SK-N-SH treated with all-trans-retinoic acid at 6 μM for 48 hours (cell line): ENCODE results near the gene OR13C2.
"Not testable (repeated sequence)": the region's sequence is repeated elsewhere in the genome, so short reads cannot be mapped to it uniquely, and the experiment has no call there.

ENCODE experiments used
- ATAC-seq: fragments of 200-7000 bp; cut with Tn5 transposase; 3 replicates; pipeline ENCODE4 v1.9.1; 2020; ENCODE audit warnings: mild to moderate bottlenecking, moderate library complexity
- ARNTL ChIP-seq: fragments of 450-650 bp; formaldehyde crosslinking; IDR thresholded peaks from 2 replicates; pipeline ENCODE4 v1.5.0; 2020; ENCODE audit warnings: low read depth, mild to moderate bottlenecking, moderate library complexity, borderline replicate concordance
- CSDC2 ChIP-seq: fragments of 250-450 bp; sonication (Bioruptor Pico); IDR thresholded peaks from 2 replicates; pipeline ENCODE4 v1.5.0; 2020; ENCODE audit warnings: mild to moderate bottlenecking, moderate library complexity
- ESRRG ChIP-seq: fragments of 250-450 bp; sonication (Bioruptor Pico); IDR thresholded peaks from 2 replicates; pipeline ENCODE4 v1.6.1; 2021; ENCODE audit warnings: mild to moderate bottlenecking
- RARB ChIP-seq: fragments of 250-450 bp; sonication (Bioruptor Pico); IDR thresholded peaks from 2 replicates; pipeline ENCODE4 v1.8.0; 2021; ENCODE audit warnings: mild to moderate bottlenecking, moderate library complexity
- SNAI2 ChIP-seq: fragments of 250-450 bp; sonication (Bioruptor Pico); IDR thresholded peaks from 2 replicates; pipeline ENCODE4 v1.5.0; 2020; ENCODE audit warnings: mild to moderate bottlenecking, moderate library complexity
- TCF4 ChIP-seq: fragments of 250-450 bp; sonication (Bioruptor Pico); IDR thresholded peaks from 2 replicates; pipeline ENCODE4 v1.8.0; 2021; ENCODE audit warnings: mild to moderate bottlenecking, moderate library complexity, borderline replicate concordance
- TOX ChIP-seq: fragments of 250-450 bp; sonication (Bioruptor Pico); IDR thresholded peaks from 2 replicates; pipeline ENCODE4 v1.8.0; 2021; ENCODE audit warnings: mild to moderate bottlenecking, moderate library complexity, borderline replicate concordance
- ZC3H10 ChIP-seq: fragments of 250-450 bp; sonication (Bioruptor Pico); IDR thresholded peaks from 2 replicates; pipeline ENCODE4 v1.5.1; 2021; ENCODE audit warnings: mild to moderate bottlenecking, moderate library complexity
- ZFP3 ChIP-seq: fragments of 250-450 bp; sonication (Bioruptor Pico); IDR thresholded peaks from 2 replicates; pipeline ENCODE4 v1.5.0; 2020; ENCODE audit warnings: mild to moderate bottlenecking, moderate library complexity
- ZFP30 ChIP-seq: fragments of 450-650 bp; formaldehyde crosslinking; IDR thresholded peaks from 2 replicates; pipeline ENCODE4 v1.5.0; 2022; ENCODE audit warnings: mild to moderate bottlenecking, moderate library complexity
- ZNF565 ChIP-seq: fragments of 450-650 bp; formaldehyde crosslinking; conservative IDR thresholded peaks from 2 replicates; pipeline ENCODE4 v1.5.0; 2020; ENCODE audit warnings: low read depth, mild to moderate bottlenecking, moderate library complexity
- ZNF70 ChIP-seq: fragments of 450-650 bp; formaldehyde crosslinking; IDR thresholded peaks from 2 replicates; pipeline ENCODE4 v1.5.0; 2020; ENCODE audit warnings: mild to moderate bottlenecking, moderate library complexity
- ZNF8 ChIP-seq: fragments of 450-650 bp; formaldehyde crosslinking; IDR thresholded peaks from 2 replicates; pipeline ENCODE4 v1.5.0; 2020; ENCODE audit warnings: mild to moderate bottlenecking, moderate library complexity
- TF ChIP-seq, protein P1 (sequence below): fragments of 250-450 bp; sonication (Bioruptor Pico); IDR thresholded peaks from 2 replicates; pipeline ENCODE4 v1.8.0; 2021; ENCODE audit warnings: low read depth, mild to moderate bottlenecking, moderate library complexity, borderline replicate concordance
- TF ChIP-seq, protein P2 (sequence below): fragments of 250-450 bp; sonication (Bioruptor Pico); IDR thresholded peaks from 2 replicates; pipeline ENCODE4 v1.5.0; 2020; ENCODE audit warnings: mild to moderate bottlenecking, moderate library complexity
- TF ChIP-seq, protein P3 (sequence below): fragments of 250-450 bp; sonication (Bioruptor Pico); IDR thresholded peaks from 2 replicates; pipeline ENCODE4 v1.5.1; 2020; ENCODE audit warnings: low read depth, mild to moderate bottlenecking, moderate library complexity
- TF ChIP-seq, protein P4 (sequence below): fragments of 250-450 bp; sonication (Bioruptor Pico); IDR thresholded peaks from 2 replicates; pipeline ENCODE4 v1.5.1; 2021; ENCODE audit warnings: mild to moderate bottlenecking, moderate library complexity
- TF ChIP-seq, protein P5 (sequence below): fragments of 250-450 bp; sonication (Bioruptor Pico); IDR thresholded peaks from 2 replicates; pipeline ENCODE4 v1.8.0; 2020; ENCODE audit warnings: mild to moderate bottlenecking, moderate library complexity, borderline replicate concordance

OR13C2 gene, protein sequence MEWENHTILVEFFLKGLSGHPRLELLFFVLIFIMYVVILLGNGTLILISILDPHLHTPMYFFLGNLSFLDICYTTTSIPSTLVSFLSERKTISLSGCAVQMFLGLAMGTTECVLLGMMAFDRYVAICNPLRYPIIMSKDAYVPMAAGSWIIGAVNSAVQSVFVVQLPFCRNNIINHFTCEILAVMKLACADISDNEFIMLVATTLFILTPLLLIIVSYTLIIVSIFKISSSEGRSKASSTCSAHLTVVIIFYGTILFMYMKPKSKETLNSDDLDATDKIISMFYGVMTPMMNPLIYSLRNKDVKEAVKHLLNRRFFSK

DNA sequence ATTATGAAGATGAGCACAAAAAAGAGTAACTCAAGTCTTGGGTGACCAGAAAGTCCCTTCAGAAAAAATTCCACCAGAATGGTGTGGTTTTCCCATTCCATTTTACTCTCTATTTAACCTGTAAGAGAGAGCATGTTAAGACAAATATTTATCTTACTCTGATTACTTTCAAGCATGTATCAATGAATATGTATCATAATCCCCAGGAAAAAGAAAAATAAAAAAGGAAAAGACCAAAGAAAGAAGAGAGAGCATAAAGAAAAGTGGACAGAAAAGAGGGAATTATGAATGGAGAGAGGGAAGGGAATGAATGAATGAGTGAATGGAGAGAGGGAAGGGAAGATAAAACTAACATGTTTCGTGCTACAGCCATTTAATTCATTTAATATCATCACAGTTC, at the start of gene OR13C2:
Gene OR13C2 (minus strand): TSS at position 101 of the 400 bp plus-strand sequence. CDS start 0 bp downstream, at position 101.
- ATAC-seq: not testable (repeated sequence)

DNA sequence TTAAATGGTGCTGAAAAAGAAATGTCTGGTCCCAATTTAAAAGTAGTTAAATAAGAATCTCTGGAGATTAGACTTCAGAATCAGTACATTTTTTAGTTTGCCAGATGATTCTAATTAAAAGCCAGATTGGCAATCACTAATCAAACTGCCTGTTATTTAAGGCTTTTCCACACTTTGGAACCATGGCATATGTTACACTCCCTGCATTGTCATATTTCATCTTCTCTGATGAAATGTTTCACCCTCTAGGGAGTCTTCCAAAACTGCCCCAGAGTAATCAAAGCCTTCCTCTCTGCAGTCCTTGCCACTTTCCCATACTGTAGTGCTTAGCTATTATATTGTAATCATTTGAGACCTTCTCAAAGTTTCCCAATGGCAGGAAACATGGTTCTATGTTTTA, 30.0 kb upstream of the OR13C2 start:
- ATAC-seq: no peak
- no peak for TF ChIP-seq ZNF70 (CRISPR knock-in tag)
- TF ChIP-seq, protein P1, sequence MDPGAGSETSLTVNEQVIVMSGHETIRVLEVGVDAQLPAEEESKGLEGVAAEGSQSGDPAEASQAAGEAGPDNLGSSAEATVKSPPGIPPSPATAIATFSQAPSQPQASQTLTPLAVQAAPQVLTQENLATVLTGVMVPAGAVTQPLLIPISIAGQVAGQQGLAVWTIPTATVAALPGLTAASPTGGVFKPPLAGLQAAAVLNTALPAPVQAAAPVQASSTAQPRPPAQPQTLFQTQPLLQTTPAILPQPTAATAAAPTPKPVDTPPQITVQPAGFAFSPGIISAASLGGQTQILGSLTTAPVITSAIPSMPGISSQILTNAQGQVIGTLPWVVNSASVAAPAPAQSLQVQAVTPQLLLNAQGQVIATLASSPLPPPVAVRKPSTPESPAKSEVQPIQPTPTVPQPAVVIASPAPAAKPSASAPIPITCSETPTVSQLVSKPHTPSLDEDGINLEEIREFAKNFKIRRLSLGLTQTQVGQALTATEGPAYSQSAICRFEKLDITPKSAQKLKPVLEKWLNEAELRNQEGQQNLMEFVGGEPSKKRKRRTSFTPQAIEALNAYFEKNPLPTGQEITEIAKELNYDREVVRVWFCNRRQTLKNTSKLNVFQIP (CRISPR knock-in tag): no peak
- no peak for TF ChIP-seq ZNF8
- no peak for TF ChIP-seq CSDC2 (CRISPR knock-in tag)
- TF ChIP-seq TCF4 (CRISPR knock-in tag): no peak
- no peak for TF ChIP-seq ZFP3
- TF ChIP-seq SNAI2 (CRISPR knock-in tag): no peak
- no peak for TF ChIP-seq ZFP30
- TF ChIP-seq, protein P2, sequence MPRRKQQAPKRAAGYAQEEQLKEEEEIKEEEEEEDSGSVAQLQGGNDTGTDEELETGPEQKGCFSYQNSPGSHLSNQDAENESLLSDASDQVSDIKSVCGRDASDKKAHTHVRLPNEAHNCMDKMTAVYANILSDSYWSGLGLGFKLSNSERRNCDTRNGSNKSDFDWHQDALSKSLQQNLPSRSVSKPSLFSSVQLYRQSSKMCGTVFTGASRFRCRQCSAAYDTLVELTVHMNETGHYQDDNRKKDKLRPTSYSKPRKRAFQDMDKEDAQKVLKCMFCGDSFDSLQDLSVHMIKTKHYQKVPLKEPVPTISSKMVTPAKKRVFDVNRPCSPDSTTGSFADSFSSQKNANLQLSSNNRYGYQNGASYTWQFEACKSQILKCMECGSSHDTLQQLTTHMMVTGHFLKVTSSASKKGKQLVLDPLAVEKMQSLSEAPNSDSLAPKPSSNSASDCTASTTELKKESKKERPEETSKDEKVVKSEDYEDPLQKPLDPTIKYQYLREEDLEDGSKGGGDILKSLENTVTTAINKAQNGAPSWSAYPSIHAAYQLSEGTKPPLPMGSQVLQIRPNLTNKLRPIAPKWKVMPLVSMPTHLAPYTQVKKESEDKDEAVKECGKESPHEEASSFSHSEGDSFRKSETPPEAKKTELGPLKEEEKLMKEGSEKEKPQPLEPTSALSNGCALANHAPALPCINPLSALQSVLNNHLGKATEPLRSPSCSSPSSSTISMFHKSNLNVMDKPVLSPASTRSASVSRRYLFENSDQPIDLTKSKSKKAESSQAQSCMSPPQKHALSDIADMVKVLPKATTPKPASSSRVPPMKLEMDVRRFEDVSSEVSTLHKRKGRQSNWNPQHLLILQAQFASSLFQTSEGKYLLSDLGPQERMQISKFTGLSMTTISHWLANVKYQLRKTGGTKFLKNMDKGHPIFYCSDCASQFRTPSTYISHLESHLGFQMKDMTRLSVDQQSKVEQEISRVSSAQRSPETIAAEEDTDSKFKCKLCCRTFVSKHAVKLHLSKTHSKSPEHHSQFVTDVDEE (CRISPR knock-in tag): no peak
- no peak for TF ChIP-seq RARB (CRISPR knock-in tag)
- TF ChIP-seq ARNTL (CRISPR knock-in tag): no peak
- TF ChIP-seq ZC3H10: no peak
- TF ChIP-seq, protein P3, sequence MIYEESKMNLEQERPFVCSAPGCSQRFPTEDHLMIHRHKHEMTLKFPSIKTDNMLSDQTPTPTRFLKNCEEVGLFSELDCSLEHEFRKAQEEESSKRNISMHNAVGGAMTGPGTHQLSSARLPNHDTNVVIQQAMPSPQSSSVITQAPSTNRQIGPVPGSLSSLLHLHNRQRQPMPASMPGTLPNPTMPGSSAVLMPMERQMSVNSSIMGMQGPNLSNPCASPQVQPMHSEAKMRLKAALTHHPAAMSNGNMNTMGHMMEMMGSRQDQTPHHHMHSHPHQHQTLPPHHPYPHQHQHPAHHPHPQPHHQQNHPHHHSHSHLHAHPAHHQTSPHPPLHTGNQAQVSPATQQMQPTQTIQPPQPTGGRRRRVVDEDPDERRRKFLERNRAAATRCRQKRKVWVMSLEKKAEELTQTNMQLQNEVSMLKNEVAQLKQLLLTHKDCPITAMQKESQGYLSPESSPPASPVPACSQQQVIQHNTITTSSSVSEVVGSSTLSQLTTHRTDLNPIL (CRISPR knock-in tag): no peak
- TF ChIP-seq TOX (CRISPR knock-in tag): no peak
- TF ChIP-seq, protein P4, sequence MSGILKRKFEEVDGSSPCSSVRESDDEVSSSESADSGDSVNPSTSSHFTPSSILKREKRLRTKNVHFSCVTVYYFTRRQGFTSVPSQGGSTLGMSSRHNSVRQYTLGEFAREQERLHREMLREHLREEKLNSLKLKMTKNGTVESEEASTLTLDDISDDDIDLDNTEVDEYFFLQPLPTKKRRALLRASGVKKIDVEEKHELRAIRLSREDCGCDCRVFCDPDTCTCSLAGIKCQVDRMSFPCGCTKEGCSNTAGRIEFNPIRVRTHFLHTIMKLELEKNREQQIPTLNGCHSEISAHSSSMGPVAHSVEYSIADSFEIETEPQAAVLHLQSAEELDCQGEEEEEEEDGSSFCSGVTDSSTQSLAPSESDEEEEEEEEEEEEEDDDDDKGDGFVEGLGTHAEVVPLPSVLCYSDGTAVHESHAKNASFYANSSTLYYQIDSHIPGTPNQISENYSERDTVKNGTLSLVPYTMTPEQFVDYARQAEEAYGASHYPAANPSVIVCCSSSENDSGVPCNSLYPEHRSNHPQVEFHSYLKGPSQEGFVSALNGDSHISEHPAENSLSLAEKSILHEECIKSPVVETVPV: no peak
- no peak for TF ChIP-seq ZNF565 (CRISPR knock-in tag)

DNA sequence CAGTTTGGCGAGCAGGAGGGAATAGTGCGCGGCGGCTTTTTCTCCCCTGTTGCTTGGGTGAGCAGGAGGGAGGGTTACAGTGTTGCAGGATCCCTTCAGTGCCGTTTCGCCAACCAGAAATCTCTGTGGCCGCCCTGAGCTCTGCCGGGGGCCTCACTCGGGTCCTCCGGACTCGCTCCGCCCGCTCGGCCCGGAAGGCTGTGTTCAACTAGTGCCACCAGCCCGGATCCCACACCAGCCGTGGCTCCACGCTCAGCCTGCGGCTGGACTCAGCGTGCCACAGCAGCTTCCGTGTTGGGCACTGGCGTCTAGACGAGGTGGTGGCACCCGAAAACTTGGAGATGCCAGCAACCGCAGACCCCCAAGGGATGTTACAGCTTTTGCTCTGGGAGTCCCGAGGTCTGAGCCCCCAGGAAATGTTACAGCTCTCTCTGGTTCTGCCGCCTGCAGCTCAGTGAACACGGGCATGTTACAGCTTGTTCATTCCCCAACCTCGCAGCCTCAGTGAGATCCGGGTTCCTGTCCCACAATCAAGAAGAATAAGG, 28.6 kb upstream of the OR13C2 start:
- ATAC-seq: no peak
- no peak for TF ChIP-seq TOX (CRISPR knock-in tag)
- TF ChIP-seq ZFP30: no peak
- TF ChIP-seq, protein P5, sequence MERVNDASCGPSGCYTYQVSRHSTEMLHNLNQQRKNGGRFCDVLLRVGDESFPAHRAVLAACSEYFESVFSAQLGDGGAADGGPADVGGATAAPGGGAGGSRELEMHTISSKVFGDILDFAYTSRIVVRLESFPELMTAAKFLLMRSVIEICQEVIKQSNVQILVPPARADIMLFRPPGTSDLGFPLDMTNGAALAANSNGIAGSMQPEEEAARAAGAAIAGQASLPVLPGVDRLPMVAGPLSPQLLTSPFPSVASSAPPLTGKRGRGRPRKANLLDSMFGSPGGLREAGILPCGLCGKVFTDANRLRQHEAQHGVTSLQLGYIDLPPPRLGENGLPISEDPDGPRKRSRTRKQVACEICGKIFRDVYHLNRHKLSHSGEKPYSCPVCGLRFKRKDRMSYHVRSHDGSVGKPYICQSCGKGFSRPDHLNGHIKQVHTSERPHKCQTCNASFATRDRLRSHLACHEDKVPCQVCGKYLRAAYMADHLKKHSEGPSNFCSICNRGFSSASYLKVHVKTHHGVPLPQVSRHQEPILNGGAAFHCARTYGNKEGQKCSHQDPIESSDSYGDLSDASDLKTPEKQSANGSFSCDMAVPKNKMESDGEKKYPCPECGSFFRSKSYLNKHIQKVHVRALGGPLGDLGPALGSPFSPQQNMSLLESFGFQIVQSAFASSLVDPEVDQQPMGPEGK: no peak
- no peak for TF ChIP-seq CSDC2 (CRISPR knock-in tag)
- TF ChIP-seq RARB (CRISPR knock-in tag): no peak
- TF ChIP-seq ZNF8: no peak
- TF ChIP-seq TCF4 (CRISPR knock-in tag): no peak
- TF ChIP-seq ZNF565 (CRISPR knock-in tag): no peak
- no peak for TF ChIP-seq SNAI2 (CRISPR knock-in tag)
- TF ChIP-seq ESRRG (CRISPR knock-in tag): no peak
- TF ChIP-seq, all 23 proteins: peak for 0

DNA sequence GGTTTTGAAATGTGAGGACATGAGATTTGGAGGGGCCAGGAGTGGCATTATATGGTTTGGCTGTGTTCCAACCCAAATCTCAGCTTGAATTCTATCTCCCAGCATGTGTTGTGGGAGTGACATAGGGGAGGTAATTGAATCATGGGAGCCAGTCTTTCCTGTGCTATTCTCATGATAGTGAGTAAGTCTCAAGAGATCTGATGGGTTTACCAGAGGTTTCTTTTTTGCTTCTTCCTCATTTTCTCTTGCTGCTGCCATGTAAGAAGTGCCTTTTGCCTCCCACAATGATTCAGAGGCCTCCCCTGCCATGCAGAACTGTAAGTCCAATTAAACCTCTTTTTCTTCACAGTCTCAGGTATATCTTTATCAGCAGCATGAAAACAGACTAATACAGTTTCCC, 20.5 kb upstream of the OR13C2 start:
- not testable (repeated sequence) for ATAC-seq
